CD4-positive, alpha-beta memory T cell (primary cell): Measurements from ENCODE around the gene WDR76. TPM values are rescaled to one million over a fixed set of nuclear protein-coding genes. Genes with fewer than 3 reads are reported as not detected.
"Not testable (repeated sequence)": the region's sequence is repeated elsewhere in the genome, so short reads cannot be mapped to it uniquely, and the experiment has no call there.

ENCODE experiments used
- CTCF ChIA-PET: fragments of 350-600 bp; sonication (Branson Sonifier 250); formaldehyde crosslinking; loops from one replicate; lab custom pipeline; 2021; ENCODE audit warnings: inconsistent platforms; ENCODE audit not compliant: partially characterized antibody; lab: Charles Lee
- POLR2A ChIA-PET: fragments of 350-600 bp; sonication (Branson Sonifier 250); formaldehyde crosslinking; loops from one replicate; lab custom pipeline; 2021; ENCODE audit not compliant: partially characterized antibody; lab: Charles Lee
- DNase-seq, 5 donors: peaks; one replicate each; pipeline versions ENCODE4 v3.0.0 to v3.0.0-alpha.2; 2020 to 2022; ENCODE audit warnings: mixed read lengths in 1 of 5
- H3K27ac ChIP-seq: one replicate; pipeline ENCODE4 v1.7.0; 2013; ENCODE audit warnings: low read depth, low read length
- H3K27me3 ChIP-seq: 2 replicates; pipeline ENCODE4 v1.7.0; 2013; ENCODE audit warnings: mild to moderate bottlenecking, low read length, moderate library complexity; ENCODE audit not compliant: insufficient read depth
- H3K36me3 ChIP-seq: 2 replicates; pipeline ENCODE4 v1.7.0; 2013; ENCODE audit warnings: mild to moderate bottlenecking, low read length, moderate library complexity; ENCODE audit not compliant: insufficient read depth
- H3K4me1 ChIP-seq: 2 replicates; pipeline ENCODE4 v1.7.0; 2013; ENCODE audit warnings: mild to moderate bottlenecking, low read length, moderate library complexity; ENCODE audit not compliant: insufficient read depth
- H3K4me3 ChIP-seq, 2 donors: one replicate each; pipeline ENCODE4 v1.7.0; 2013; ENCODE audit warnings: low read length in 2 of 2, mild to moderate bottlenecking in 1 of 2
- H3K9me3 ChIP-seq, 2 donors: one replicate each; pipeline ENCODE4 v1.7.0; 2013; ENCODE audit warnings: low read length in 2 of 2, control low read depth in 1 of 2; ENCODE audit not compliant: control insufficient read depth in 1 of 2
- H3K27ac Mint-ChIP-seq, 7 donors: one replicate each; pipeline ENCODE4 v1.8.0; 2020 to 2021; ENCODE audit warnings: mixed read lengths in 7 of 7, mild to moderate bottlenecking in 6 of 7, inconsistent platforms in 3 of 7, moderate library complexity in 3 of 7
- H3K27me3 Mint-ChIP-seq, 2 donors: one replicate each; pipeline ENCODE4 v1.8.0; 2020 to 2021; ENCODE audit warnings: mixed read lengths in 2 of 2
- H3K36me3 Mint-ChIP-seq, 2 donors: one replicate each; pipeline ENCODE4 v1.8.0; 2020 to 2021; ENCODE audit warnings: mixed read lengths in 2 of 2, inconsistent platforms in 1 of 2, mild to moderate bottlenecking in 1 of 2
- H3K4me1 Mint-ChIP-seq, 4 donors: one replicate each; pipeline ENCODE4 v1.8.0; 2020 to 2021; ENCODE audit warnings: mixed read lengths in 4 of 4, mild to moderate bottlenecking in 1 of 4
- H3K4me3 Mint-ChIP-seq, 8 donors: one replicate each; pipeline ENCODE4 v1.8.0; 2020 to 2021; ENCODE audit warnings: mixed read lengths in 8 of 8, mild to moderate bottlenecking in 7 of 8, moderate library complexity in 6 of 8, inconsistent platforms in 3 of 8
- H3K9me3 Mint-ChIP-seq, 8 donors: one replicate each; pipeline ENCODE4 v1.8.0; 2020 to 2021; ENCODE audit warnings: mixed read lengths in 8 of 8, mild to moderate bottlenecking in 5 of 8, inconsistent platforms in 3 of 8, moderate library complexity in 1 of 8
- intact Hi-C: fragments of 100-400 bp; cut with micrococcal nuclease; formaldehyde crosslinking; loops from one replicate; pipeline ENCODE4 v1.15.1; 2023
- polyA plus RNA-seq, 2 donors: library from polyadenylated mRNA; unstranded; fragments of 300-500 nt; fragmentation: Illumina TruSeq; gene quantifications; one replicate each; pipeline ENCODE4 v1.2.3, GENCODE V29; 2021
- total RNA-seq, 2 experiments: library from RNA; stranded (reverse); gene quantifications; one replicate each; pipeline ENCODE4 v1.2.3, GENCODE V29; 2021

The WDR76 gene
- total and polyA plus RNA-seq, 4 experiments from 2014 or later = 8.7 to 17.2 (median 14.7) TPM

GRCh38 chr15:43854801-43855200 is 28.0 kb downstream of the WDR76 start:
- CTCF ChIA-PET = no interaction called here

GRCh38 chr15:43859546-43859945 is 32.7 kb downstream of the WDR76 start:
- Mint-ChIP-seq H3K4me3 (no peak overlapping the region), H3K27ac (peak overlapping the region in 2 of 7 donors; percentile 3 to 19), H3K36me3 (peaks cover 36 to 52% of the 10 kb centered on the region in 2 donors), H3K4me1 (peaks cover 0 to 2% (median 0%) of the 10 kb centered on the region in 4 donors), H3K9me3 (no peaks in the 10 kb centered on the region), H3K27me3 (no peaks in the 10 kb centered on the region)
- Histone ChIP-seq H3K27me3 (no peaks in the 10 kb centered on the region), H3K4me3 (no peak overlapping the region), H3K4me1 (no peaks in the 10 kb centered on the region), H3K36me3 (peaks cover 21% of the 10 kb centered on the region), H3K9me3 (no peaks in the 10 kb centered on the region), H3K27ac (no peak overlapping the region)
- no peak for DNase-seq
- ChIA-PET POLR2A (no interaction called here), CTCF (no interaction called here)
- intact Hi-C loops = no loop called here

More at GRCh38 chr15:43854801-43855200, 28.0 kb downstream of the WDR76 start:
- H3K27me3 ChIP-seq = no peaks in the 10 kb centered on the region
- no peak overlapping the region for H3K4me3 ChIP-seq
- no peaks in the 10 kb centered on the region for H3K9me3 Mint-ChIP-seq
- no peak overlapping the region for H3K27ac ChIP-seq
- H3K27ac Mint-ChIP-seq = no peak overlapping the region
- no peaks in the 10 kb centered on the region for H3K9me3 ChIP-seq
- DNase-seq = no peak
- H3K4me1 ChIP-seq = no peaks in the 10 kb centered on the region
- peaks cover 0 to 2% (median 0%) of the 10 kb centered on the region in 4 donors for H3K4me1 Mint-ChIP-seq
- H3K27me3 Mint-ChIP-seq = no peaks in the 10 kb centered on the region
- peaks cover 21% of the 10 kb centered on the region for H3K36me3 ChIP-seq
- intact Hi-C loops = no loop called here
- H3K36me3 Mint-ChIP-seq = peaks cover 44 to 59% of the 10 kb centered on the region in 2 donors
- no peak overlapping the region for H3K4me3 Mint-ChIP-seq
- POLR2A ChIA-PET = no interaction called here

- H3K4me3 ChIP-seq, H3K4me1 Mint-ChIP-seq, H3K27ac Mint-ChIP-seq, DNase-seq, H3K27me3 ChIP-seq, intact Hi-C loops, H3K9me3 Mint-ChIP-seq, H3K27me3 Mint-ChIP-seq, H3K27ac ChIP-seq, POLR2A ChIA-PET, H3K4me1 ChIP-seq, H3K9me3 ChIP-seq, H3K4me3 Mint-ChIP-seq, H3K36me3 ChIP-seq: not testable (repeated sequence)
- CTCF ChIA-PET = interaction anchor here (0.9 kb wide), 1 partner anchor 16 kb away, joined by 3 read pairs; no protein-coding TSS in a partner anchor
- peaks cover 30 to 38% of the 10 kb centered on the region in 2 donors for H3K36me3 Mint-ChIP-seq
These were observed 39.8 kb downstream of the WDR76 start for GRCh38 chr15:43866636-43867035.

GRCh38 chr15:43867096-43867495 is 40.3 kb downstream of the WDR76 start:
- Histone ChIP-seq H3K4me3 (no peak overlapping the region), H3K36me3 (no peaks in the 10 kb centered on the region), H3K27ac (no peak overlapping the region), H3K9me3 (no peaks in the 10 kb centered on the region), H3K27me3 (no peaks in the 10 kb centered on the region), H3K4me1 (no peaks in the 10 kb centered on the region)
- intact Hi-C loops = no loop called here
- ChIA-PET POLR2A (no interaction called here), CTCF (interaction anchor here (0.9 kb wide), 1 partner anchor 16 kb away, joined by 3 read pairs; no protein-coding TSS in a partner anchor)
- no peaks in the 10 kb centered on the region for H3K4me1 Mint-ChIP-seq
- DNase-seq = no peak
- no peaks in the 10 kb centered on the region for H3K27me3 Mint-ChIP-seq
- H3K27ac Mint-ChIP-seq = no peak overlapping the region
- H3K9me3 Mint-ChIP-seq = no peaks in the 10 kb centered on the region
- H3K36me3 Mint-ChIP-seq = peaks cover 30 to 38% of the 10 kb centered on the region in 2 donors
- no peak overlapping the region for H3K4me3 Mint-ChIP-seq

- peak overlapping the region in 1 of 7 donors; percentile 50 for H3K27ac Mint-ChIP-seq
- no peaks in the 10 kb centered on the region for H3K9me3 ChIP-seq
- H3K27ac ChIP-seq = no peak overlapping the region
- CTCF ChIA-PET = interaction anchor here (1.4 to 2.1 kb wide), 3 partner anchors 10 to 36 kb away, joined by 3 to 11 read pairs (median 4); no protein-coding TSS in a partner anchor
- POLR2A ChIA-PET = no interaction called here
- no peaks in the 10 kb centered on the region for H3K9me3 Mint-ChIP-seq
- H3K27me3 ChIP-seq = no peaks in the 10 kb centered on the region
- DNase-seq = no peak
- no peak overlapping the region for H3K4me3 Mint-ChIP-seq
- H3K27me3 Mint-ChIP-seq = no peaks in the 10 kb centered on the region
- intact Hi-C loops = no loop called here
- H3K4me3 ChIP-seq = no peak overlapping the region
- H3K36me3 ChIP-seq = no peaks in the 10 kb centered on the region
- peaks cover 0 to 1% (median 0%) of the 10 kb centered on the region in 4 donors for H3K4me1 Mint-ChIP-seq
- H3K36me3 Mint-ChIP-seq = peaks cover 33 to 35% of the 10 kb centered on the region in 2 donors
- H3K4me1 ChIP-seq = no peaks in the 10 kb centered on the region
These were observed 41.6 kb downstream of the WDR76 start for GRCh38 chr15:43868406-43868805.

GRCh38 chr15:43871835-43872234 is 45.0 kb downstream of the WDR76 start:
- intact Hi-C loops = no loop called here
- H3K27me3 ChIP-seq = no peaks in the 10 kb centered on the region
- ChIA-PET CTCF (interaction anchor here (2.2 kb wide), 1 partner anchor 11 kb away, joined by 7 read pairs; no protein-coding TSS in a partner anchor), POLR2A (no interaction called here)
- H3K27ac Mint-ChIP-seq = no peak overlapping the region
- peaks cover 22 to 27% of the 10 kb centered on the region in 2 donors for H3K36me3 Mint-ChIP-seq
- H3K9me3 Mint-ChIP-seq = no peaks in the 10 kb centered on the region
- H3K36me3 ChIP-seq = no peaks in the 10 kb centered on the region
- DNase-seq = no peak
- H3K9me3 ChIP-seq = no peaks in the 10 kb centered on the region
- no peak overlapping the region for H3K4me3 Mint-ChIP-seq
- no peak overlapping the region for H3K27ac ChIP-seq
- H3K27me3 Mint-ChIP-seq = no peaks in the 10 kb centered on the region
- H3K4me1 ChIP-seq = no peaks in the 10 kb centered on the region
- H3K4me1 Mint-ChIP-seq = peaks cover 0 to 1% (median 0%) of the 10 kb centered on the region in 4 donors
- H3K4me3 ChIP-seq = no peak overlapping the region

- peaks cover 22 to 24% of the 10 kb centered on the region in 2 donors for H3K36me3 Mint-ChIP-seq
- no peaks in the 10 kb centered on the region for H3K9me3 ChIP-seq
- H3K9me3 Mint-ChIP-seq = no peaks in the 10 kb centered on the region
These were observed 45.7 kb downstream of the WDR76 start for GRCh38 chr15:43872416-43873020.

More at GRCh38 chr15:43872416-43873020, 45.7 kb downstream of the WDR76 start:
- H3K27me3 ChIP-seq = no peaks in the 10 kb centered on the region
- Mint-ChIP-seq H3K27me3 (no peaks in the 10 kb centered on the region), H3K4me3 (no peak overlapping the region), H3K27ac (peak overlapping the region in 1 of 7 donors; percentile 53), H3K4me1 (peaks cover 0 to 1% (median 0%) of the 10 kb centered on the region in 4 donors)
- ChIA-PET CTCF (interaction anchor here (2.2 kb wide), 1 partner anchor 10 kb away, joined by 7 read pairs; no protein-coding TSS in a partner anchor), POLR2A (no interaction called here)
- no peak overlapping the region for H3K4me3 ChIP-seq
- intact Hi-C loops = no loop called here
- H3K27ac ChIP-seq = no peak overlapping the region
- no peaks in the 10 kb centered on the region for H3K4me1 ChIP-seq
- DNase-seq = peak in 4 of 5 donors; percentile 2 to 12 (median 4)
- no peaks in the 10 kb centered on the region for H3K36me3 ChIP-seq
